ENCODE measurements around the gene GRAMD4.

GRAMD4 gene

GRCh38 chr22:46688949-46689348 lies 68.8 kb downstream of the GRAMD4 start:
- no peak for DNase-seq (ENCODE audit: low read depth in 2 of 2)

GRCh38 chr22:46690146-46690545 lies 70.0 kb downstream of the GRAMD4 start:
- no peak for DNase-seq (ENCODE audit: low read depth in 2 of 2)

- no peak for DNase-seq (ENCODE audit: low read depth in 2 of 2)
These were observed 71.4 kb downstream of the GRAMD4 start for GRCh38 chr22:46691571-46691970.

- DNase-seq (ENCODE audit: low read depth in 2 of 2): no peak
These were observed 73.6 kb downstream of the GRAMD4 start for GRCh38 chr22:46693634-46694415.

GRCh38 chr22:46694416-46695170 lies 74.4 kb downstream of the GRAMD4 start:
- DNase-seq (ENCODE audit: low read depth in 2 of 2): no peak

GRCh38 chr22:46695346-46696228 lies 75.4 kb downstream of the GRAMD4 start:
- no peak for DNase-seq (ENCODE audit: low read depth in 2 of 2)

GRCh38 chr22:46696229-46696518 lies 76.0 kb downstream of the GRAMD4 start:
- DNase-seq (ENCODE audit: low read depth in 2 of 2): no peak

- no peak for DNase-seq (ENCODE audit: low read depth in 2 of 2)
These were observed 76.4 kb downstream of the GRAMD4 start for GRCh38 chr22:46696614-46697013.

- no peak for DNase-seq (ENCODE audit: low read depth in 2 of 2)
These were observed 77.8 kb downstream of the GRAMD4 start for GRCh38 chr22:46697811-46698515.

GRCh38 chr22:46699091-46699490 lies 78.9 kb downstream of the GRAMD4 start:
- no peak for DNase-seq (ENCODE audit: low read depth in 2 of 2)

GRCh38 chr22:46701262-46701661 lies 81.1 kb downstream of the GRAMD4 start:
- no peak for DNase-seq (ENCODE audit: low read depth in 2 of 2)

GRCh38 chr22:46703171-46703995 lies 83.2 kb downstream of the GRAMD4 start:
- no peak for DNase-seq (ENCODE audit: low read depth in 2 of 2)

- no peak for DNase-seq (ENCODE audit: low read depth in 2 of 2)
These were observed 83.8 kb downstream of the GRAMD4 start for GRCh38 chr22:46703996-46704370.

GRCh38 chr22:46706060-46706459 lies 85.9 kb downstream of the GRAMD4 start:
- no peak for DNase-seq (ENCODE audit: low read depth in 2 of 2)

GRCh38 chr22:46707305-46707704 lies 87.1 kb downstream of the GRAMD4 start:
- DNase-seq (ENCODE audit: low read depth in 2 of 2): no peak

GRCh38 chr22:46707827-46708570 lies 87.8 kb downstream of the GRAMD4 start:
- no peak for DNase-seq (ENCODE audit: low read depth in 2 of 2)

- no peak for DNase-seq (ENCODE audit: low read depth in 2 of 2)
These were observed 88.7 kb downstream of the GRAMD4 start for GRCh38 chr22:46708766-46709330.

- no peak for DNase-seq (ENCODE audit: low read depth in 2 of 2)
These were observed 90.6 kb downstream of the GRAMD4 start for GRCh38 chr22:46710806-46711205.

- DNase-seq (ENCODE audit: low read depth in 2 of 2): no peak
These were observed 92.1 kb downstream of the GRAMD4 start for GRCh38 chr22:46712288-46712687.

- no peak for DNase-seq (ENCODE audit: low read depth in 2 of 2)
These were observed 94.4 kb downstream of the GRAMD4 start for GRCh38 chr22:46714550-46714949.

Data from stimulated activated CD4-positive, alpha-beta T cell treated with anti-CD3 and anti-CD28 coated beads, Interleukin-15, amount 100 ng/mL, for 48 hours (primary cell).